GM12801 (cell line): ENCODE results near the gene TTYH2.

Experiments used
- TF ChIP-seq, protein P1 (sequence below): IDR thresholded peaks from one replicate; pipeline ENCODE4 v1.5.1; 2011; ENCODE audit warnings: control low read depth; ENCODE audit not compliant: insufficient read length; ENCODE audit errors: extremely low read depth

TTYH2 gene

GRCh38 chr17:74277935-74278334 is 64.6 kb downstream of the TTYH2 start:
- TF ChIP-seq, protein P1, sequence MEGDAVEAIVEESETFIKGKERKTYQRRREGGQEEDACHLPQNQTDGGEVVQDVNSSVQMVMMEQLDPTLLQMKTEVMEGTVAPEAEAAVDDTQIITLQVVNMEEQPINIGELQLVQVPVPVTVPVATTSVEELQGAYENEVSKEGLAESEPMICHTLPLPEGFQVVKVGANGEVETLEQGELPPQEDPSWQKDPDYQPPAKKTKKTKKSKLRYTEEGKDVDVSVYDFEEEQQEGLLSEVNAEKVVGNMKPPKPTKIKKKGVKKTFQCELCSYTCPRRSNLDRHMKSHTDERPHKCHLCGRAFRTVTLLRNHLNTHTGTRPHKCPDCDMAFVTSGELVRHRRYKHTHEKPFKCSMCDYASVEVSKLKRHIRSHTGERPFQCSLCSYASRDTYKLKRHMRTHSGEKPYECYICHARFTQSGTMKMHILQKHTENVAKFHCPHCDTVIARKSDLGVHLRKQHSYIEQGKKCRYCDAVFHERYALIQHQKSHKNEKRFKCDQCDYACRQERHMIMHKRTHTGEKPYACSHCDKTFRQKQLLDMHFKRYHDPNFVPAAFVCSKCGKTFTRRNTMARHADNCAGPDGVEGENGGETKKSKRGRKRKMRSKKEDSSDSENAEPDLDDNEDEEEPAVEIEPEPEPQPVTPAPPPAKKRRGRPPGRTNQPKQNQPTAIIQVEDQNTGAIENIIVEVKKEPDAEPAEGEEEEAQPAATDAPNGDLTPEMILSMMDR = no peak

- TF ChIP-seq, protein P1 = no peak
These were observed 66.7 kb downstream of the TTYH2 start for GRCh38 chr17:74280093-74280513.

DNA sequence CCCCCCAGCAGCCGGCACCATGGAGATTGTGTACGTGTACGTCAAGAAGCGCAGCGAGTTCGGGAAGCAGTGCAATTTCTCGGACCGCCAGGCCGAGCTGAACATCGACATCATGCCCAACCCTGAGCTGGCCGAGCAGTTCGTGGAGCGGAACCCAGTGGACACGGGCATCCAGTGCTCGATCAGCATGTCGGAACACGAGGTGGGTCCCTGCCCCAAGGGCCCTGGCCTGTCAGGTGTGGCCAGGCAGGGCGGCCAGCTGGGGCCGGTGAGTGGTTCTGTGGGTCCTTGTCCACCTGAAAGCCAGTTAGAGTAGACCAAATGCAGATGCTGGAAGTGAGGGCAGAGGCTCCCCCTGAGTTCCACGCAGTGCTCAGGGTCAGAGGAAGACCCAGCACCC is 68.4 kb downstream of the TTYH2 start:
- TF ChIP-seq, protein P1 = no peak

DNA sequence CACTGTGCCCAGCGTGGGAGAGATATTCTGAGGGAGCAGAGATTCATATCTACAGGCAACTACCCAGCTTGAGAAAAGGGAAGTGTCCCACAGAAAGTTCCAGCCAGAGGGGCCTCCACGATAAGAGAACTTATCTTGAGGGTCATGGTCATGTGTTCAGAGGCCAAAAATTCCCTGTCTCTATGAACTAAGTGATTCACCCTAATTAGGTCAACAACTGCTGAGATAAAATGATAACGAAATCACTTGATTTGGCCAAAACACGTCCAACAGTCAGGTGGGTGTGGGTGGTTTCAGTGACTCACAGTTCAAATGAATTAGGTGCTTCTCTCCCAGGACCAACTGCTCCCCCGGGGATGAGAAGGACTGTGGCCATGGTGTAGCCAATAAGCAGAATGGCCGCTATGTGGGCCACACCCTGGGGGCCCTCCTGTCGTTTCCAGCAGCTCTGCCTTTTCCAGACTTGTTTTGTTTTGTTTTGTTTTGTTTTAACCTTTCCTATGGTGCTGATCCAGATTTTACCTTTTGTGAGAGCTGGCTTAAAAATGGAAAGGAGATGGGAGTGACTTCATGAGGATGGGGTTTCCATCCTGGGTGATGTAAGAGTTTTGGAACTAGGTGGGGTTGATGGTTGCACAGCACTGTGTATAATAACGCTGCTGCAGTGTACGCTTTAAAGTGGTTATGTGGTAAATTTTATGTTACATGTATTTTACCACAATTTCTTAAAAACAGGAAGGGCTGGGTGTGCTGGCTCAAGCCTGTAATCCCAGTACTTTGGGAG is 69.4 kb downstream of the TTYH2 start:
- TF ChIP-seq, protein P1 = no peak

DNA sequence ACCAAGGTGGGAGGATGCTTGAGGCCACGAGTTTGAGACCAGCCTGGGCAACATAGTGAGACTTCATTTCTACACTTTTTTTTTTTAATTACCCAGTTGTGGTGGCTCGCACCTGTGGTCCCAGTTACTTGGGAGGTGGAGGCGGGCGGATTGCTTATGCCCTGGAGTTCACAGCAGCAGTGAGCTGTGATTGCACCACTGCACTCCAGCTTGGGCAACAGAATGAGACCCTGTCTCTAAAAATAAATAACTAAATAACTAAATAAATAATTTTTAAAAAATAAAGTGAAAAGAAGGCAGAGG is 70.0 kb downstream of the TTYH2 start:
- TF ChIP-seq, protein P1 = no peak

- TF ChIP-seq, protein P1 = no peak
These were observed 73.7 kb downstream of the TTYH2 start for GRCh38 chr17:74287031-74287602.

DNA sequence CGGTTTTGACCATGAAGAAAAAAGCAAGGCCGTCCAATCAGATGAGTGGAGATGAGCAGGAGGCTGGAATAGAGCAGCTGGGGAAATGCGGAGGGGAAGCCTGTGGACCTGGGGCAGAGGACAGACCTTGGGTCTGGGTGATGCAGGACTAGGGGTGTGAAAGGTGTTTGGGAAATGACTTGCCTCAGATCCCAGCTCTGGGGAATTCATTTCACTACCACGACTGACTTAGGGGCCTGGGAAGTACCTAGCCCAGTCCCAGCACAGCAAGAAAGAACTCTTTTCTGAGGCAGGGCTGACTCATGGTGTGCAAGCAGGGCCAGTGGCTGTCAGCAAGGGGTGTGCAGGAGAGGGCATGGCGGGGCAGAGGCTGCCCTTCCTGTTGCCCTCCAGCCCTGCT is 75.4 kb downstream of the TTYH2 start:
- TF ChIP-seq, protein P1 = no peak

GRCh38 chr17:74289688-74290087 is 76.3 kb downstream of the TTYH2 start:
- TF ChIP-seq, protein P1 = no peak
